H9 (cell line): ENCODE measurements around the gene ZNF232. TPM values are rescaled to one million over a fixed set of nuclear protein-coding genes. Genes with fewer than 3 reads are reported as not detected.
A peak's percentile ranks its signal among the peaks of the same experiment; 100 is the strongest.
"Not testable (repeated sequence)": the region's sequence is repeated elsewhere in the genome, so short reads cannot be mapped to it uniquely, and the experiment has no call there.

ENCODE experiments used
- DNase-seq: peaks from one replicate; pipeline ENCODE4 v3.0.0-alpha.2; 2017
- H2AFZ ChIP-seq: one replicate; pipeline ENCODE4 v1.6.1; 2013; ENCODE audit warnings: mild to moderate bottlenecking, low read length, control low read depth, moderate library complexity
- H2AK5ac ChIP-seq: 2 replicates; pipeline ENCODE4 v1.6.1; 2013; ENCODE audit warnings: low read length, control low read depth, mixed read lengths; ENCODE audit not compliant: insufficient read length
- H2BK120ac ChIP-seq: one replicate; pipeline ENCODE4 v1.6.1; 2013; ENCODE audit warnings: low read depth, mild to moderate bottlenecking, low read length, control low read depth, inconsistent platforms; ENCODE audit not compliant: poor library complexity, severe bottlenecking
- H2BK12ac ChIP-seq: 2 replicates; pipeline ENCODE4 v1.6.1; 2013; ENCODE audit warnings: low read length, control low read depth, mixed read lengths, low read depth; ENCODE audit not compliant: insufficient read length
- H2BK15ac ChIP-seq: 2 replicates; pipeline ENCODE4 v1.6.1; 2013; ENCODE audit warnings: low read depth, low read length, control low read depth
- H2BK20ac ChIP-seq: one replicate; pipeline ENCODE4 v1.6.1; 2013; ENCODE audit warnings: low read depth, mild to moderate bottlenecking, low read length, control low read depth, inconsistent platforms; ENCODE audit not compliant: poor library complexity, severe bottlenecking
- H2BK5ac ChIP-seq: 2 replicates; pipeline ENCODE4 v1.6.1; 2013; ENCODE audit warnings: low read length, control low read depth, mixed read lengths; ENCODE audit not compliant: insufficient read length
- H3K14ac ChIP-seq: 2 replicates; pipeline ENCODE4 v1.6.1; 2013; ENCODE audit warnings: low read length, control low read depth; ENCODE audit not compliant: insufficient read depth
- H3K18ac ChIP-seq: 2 replicates; pipeline ENCODE4 v1.6.1; 2013; ENCODE audit warnings: low read depth, mild to moderate bottlenecking, mixed read lengths, low read length, control low read depth; ENCODE audit not compliant: insufficient read length
- H3K23ac ChIP-seq: 2 replicates; pipeline ENCODE4 v1.6.1; 2013; ENCODE audit warnings: low read length, control low read depth, mixed read lengths, low read depth; ENCODE audit not compliant: insufficient read length
- H3K23me2 ChIP-seq: 2 replicates; pipeline ENCODE4 v1.6.1; 2013; ENCODE audit warnings: low read depth, mild to moderate bottlenecking, mixed read lengths, low read length, control low read depth; ENCODE audit not compliant: insufficient read length, poor library complexity, severe bottlenecking
- H3K27ac ChIP-seq: 2 replicates; pipeline ENCODE4 v1.5.1; 2013; ENCODE audit warnings: low read length, control low read depth, mixed read lengths, low read depth; ENCODE audit not compliant: insufficient read length
- H3K27me3 ChIP-seq: 2 replicates; pipeline ENCODE4 v1.6.1; 2013; ENCODE audit warnings: low read length, control low read depth, inconsistent platforms; ENCODE audit not compliant: insufficient read depth
- H3K4ac ChIP-seq: 2 replicates; pipeline ENCODE4 v1.6.1; 2013; ENCODE audit warnings: low read depth, mild to moderate bottlenecking, control low read depth, inconsistent platforms, low read length, moderate library complexity
- H3K4me1 ChIP-seq: 2 replicates; pipeline ENCODE4 v1.6.1; 2013; ENCODE audit warnings: low read length, control low read depth, inconsistent platforms; ENCODE audit not compliant: insufficient read depth
- H3K4me2 ChIP-seq: 2 replicates; pipeline ENCODE4 v1.6.1; 2013; ENCODE audit warnings: low read length, control low read depth, mixed read lengths; ENCODE audit not compliant: insufficient read length, insufficient read depth
- H3K56ac ChIP-seq: 2 replicates; pipeline ENCODE4 v1.6.1; 2013; ENCODE audit warnings: low read depth, mild to moderate bottlenecking, mixed read lengths, low read length, control low read depth; ENCODE audit not compliant: insufficient read length
- H3K79me1 ChIP-seq: 2 replicates; pipeline ENCODE4 v1.6.1; 2013; ENCODE audit warnings: low read depth, mild to moderate bottlenecking, moderate library complexity, low read length, control low read depth, inconsistent platforms; ENCODE audit not compliant: insufficient read depth, poor library complexity, severe bottlenecking
- H3K79me2 ChIP-seq: 2 replicates; pipeline ENCODE4 v1.6.1; 2013; ENCODE audit warnings: low read length, control low read depth, inconsistent platforms; ENCODE audit not compliant: insufficient read depth
- H3K9ac ChIP-seq: 2 replicates; pipeline ENCODE4 v1.6.1; 2013; ENCODE audit warnings: low read length, control low read depth, mixed read lengths; ENCODE audit not compliant: insufficient read length; ENCODE audit errors: extremely low read depth
- H3K9me3 ChIP-seq: one replicate; pipeline ENCODE4 v1.6.1; 2013; ENCODE audit warnings: low read depth, low read length, inconsistent platforms; ENCODE audit not compliant: control insufficient read depth
- H3T11ph ChIP-seq: one replicate; pipeline ENCODE4 v1.6.1; 2013; ENCODE audit warnings: mild to moderate bottlenecking, low read length, control low read depth, inconsistent platforms
- H4K20me1 ChIP-seq: one replicate; pipeline ENCODE4 v1.6.1; 2013; ENCODE audit not compliant: control insufficient read depth, insufficient read length, insufficient read depth
- H4K5ac ChIP-seq: 2 replicates; pipeline ENCODE4 v1.6.1; 2013; ENCODE audit warnings: low read depth, mild to moderate bottlenecking, mixed read lengths, low read length, control low read depth; ENCODE audit not compliant: insufficient read length
- H4K8ac ChIP-seq: replicated peaks from 2 replicates; pipeline ENCODE4 v1.6.1; 2013; ENCODE audit warnings: low read length, control low read depth, mixed read lengths, low read depth; ENCODE audit not compliant: insufficient read length
- H4K91ac ChIP-seq: 2 replicates; pipeline ENCODE4 v1.6.1; 2013; ENCODE audit warnings: low read depth, mild to moderate bottlenecking, moderate library complexity, mixed read lengths, low read length, control low read depth; ENCODE audit not compliant: insufficient read length
- H3K27ac Mint-ChIP-seq, 3 experiments: 2 replicates in 2 of 3; 3 replicates in 1 of 3; pipeline ENCODE4 v1.8.0; 2020 to 2021; ENCODE audit warnings: mixed read lengths in 3 of 3, mild to moderate bottlenecking in 1 of 3, moderate library complexity in 1 of 3
- H3K27me3 Mint-ChIP-seq: 2 replicates; pipeline ENCODE4 v1.8.0; 2021; ENCODE audit warnings: low read depth, mild to moderate bottlenecking, moderate library complexity, mixed read lengths
- H3K36me3 Mint-ChIP-seq, 3 experiments: 2 replicates in 2 of 3; 3 replicates in 1 of 3; pipeline ENCODE4 v1.8.0; 2020 to 2021; ENCODE audit warnings: low read depth in 3 of 3, mixed read lengths in 3 of 3; ENCODE audit not compliant: insufficient read depth in 1 of 3
- H3K4me1 Mint-ChIP-seq, 2 experiments: 2 replicates each; pipeline ENCODE4 v1.8.0; 2020; ENCODE audit warnings: mixed read lengths in 2 of 2
- H3K4me3 Mint-ChIP-seq, 2 experiments: 2 replicates in 1 of 2; 3 replicates in 1 of 2; pipeline ENCODE4 v1.8.0; 2020 to 2021; ENCODE audit warnings: mild to moderate bottlenecking in 2 of 2, mixed read lengths in 2 of 2, moderate library complexity in 1 of 2
- H3K9me3 Mint-ChIP-seq, 2 experiments: 2 replicates in 1 of 2; 3 replicates in 1 of 2; pipeline ENCODE4 v1.8.0; 2020; ENCODE audit warnings: mild to moderate bottlenecking in 2 of 2, mixed read lengths in 2 of 2, moderate library complexity in 1 of 2
- WGBS: extraction: QIAGEN DNeasy Blood & Tissue Kit; methylation state at CpG from one replicate; pipeline ENCODE4 v1.1.7; 2013; ENCODE audit warnings: missing lambda C conversion rate, low lambda C conversion rate, mixed read lengths; ENCODE audit not compliant: insufficient read length; ENCODE audit errors: extremely low coverage; 5-methylcytosine and 5-hydroxymethylcytosine counted together
- total RNA-seq: library from RNA; stranded (reverse); gene quantifications from 2 replicates; pipeline ENCODE4 v1.2.1, GENCODE V29; 2021

Gene ZNF232
- total RNA-seq, 1 experiment from 2014 or later = 46.4 TPM

GRCh38 chr17:5075472-5075871, 36.2 kb downstream of the ZNF232 start:
- H3K27ac ChIP-seq, H4K8ac ChIP-seq, H3K56ac ChIP-seq, H2BK15ac ChIP-seq, H4K91ac ChIP-seq, H3K23me2 ChIP-seq, H3K79me2 ChIP-seq, H3K4ac ChIP-seq, H2AFZ ChIP-seq, H3K4me1 ChIP-seq, H3K9me3 ChIP-seq, H3K4me2 ChIP-seq, H3K4me3 Mint-ChIP-seq, H3K18ac ChIP-seq, H4K20me1 ChIP-seq, H4K5ac ChIP-seq, H3K23ac ChIP-seq, H3K9ac ChIP-seq, H2BK12ac ChIP-seq, H3T11ph ChIP-seq, H2BK5ac ChIP-seq, H2AK5ac ChIP-seq, H3K27me3 ChIP-seq, H3K79me1 ChIP-seq, DNase-seq, H3K36me3 Mint-ChIP-seq, H2BK20ac ChIP-seq, H3K14ac ChIP-seq, H3K9me3 Mint-ChIP-seq: not testable (repeated sequence)
- H3K27me3 Mint-ChIP-seq = peaks cover 16% of the 10 kb centered on the region
- peak overlapping the region in 2 of 3 experiments; percentile 54 to 85; a peak in 3 of 7 replicates for H3K27ac Mint-ChIP-seq
- WGBS = no CpG with 5 or more reads among the region's 5 CpGs
- peak overlapping the region; percentile 81 for H2BK120ac ChIP-seq
- H3K4me1 Mint-ChIP-seq = peaks cover 17 to 18% of the 10 kb centered on the region in 2 experiments
